LNCaP clone FGC (cell line): ENCODE results near the gene VAT1L.

Experiments
- DNase-seq: peaks from one replicate; pipeline ENCODE4 v3.0.0-alpha.2; 2011; ENCODE audit warnings: low read depth
- H3K4me3 ChIP-seq: 2 replicates; pipeline ENCODE4 v1.5.1; 2011; ENCODE audit warnings: mild to moderate bottlenecking, low read depth, low read length, control low read depth
- TF ChIP-seq, protein P1 (sequence below): IDR thresholded peaks from 2 replicates; pipeline ENCODE4 v1.5.1; 2012; ENCODE audit warnings: mild to moderate bottlenecking; ENCODE audit not compliant: control insufficient read depth, insufficient read depth; ENCODE audit errors: extremely low read depth

VAT1L gene

DNA sequence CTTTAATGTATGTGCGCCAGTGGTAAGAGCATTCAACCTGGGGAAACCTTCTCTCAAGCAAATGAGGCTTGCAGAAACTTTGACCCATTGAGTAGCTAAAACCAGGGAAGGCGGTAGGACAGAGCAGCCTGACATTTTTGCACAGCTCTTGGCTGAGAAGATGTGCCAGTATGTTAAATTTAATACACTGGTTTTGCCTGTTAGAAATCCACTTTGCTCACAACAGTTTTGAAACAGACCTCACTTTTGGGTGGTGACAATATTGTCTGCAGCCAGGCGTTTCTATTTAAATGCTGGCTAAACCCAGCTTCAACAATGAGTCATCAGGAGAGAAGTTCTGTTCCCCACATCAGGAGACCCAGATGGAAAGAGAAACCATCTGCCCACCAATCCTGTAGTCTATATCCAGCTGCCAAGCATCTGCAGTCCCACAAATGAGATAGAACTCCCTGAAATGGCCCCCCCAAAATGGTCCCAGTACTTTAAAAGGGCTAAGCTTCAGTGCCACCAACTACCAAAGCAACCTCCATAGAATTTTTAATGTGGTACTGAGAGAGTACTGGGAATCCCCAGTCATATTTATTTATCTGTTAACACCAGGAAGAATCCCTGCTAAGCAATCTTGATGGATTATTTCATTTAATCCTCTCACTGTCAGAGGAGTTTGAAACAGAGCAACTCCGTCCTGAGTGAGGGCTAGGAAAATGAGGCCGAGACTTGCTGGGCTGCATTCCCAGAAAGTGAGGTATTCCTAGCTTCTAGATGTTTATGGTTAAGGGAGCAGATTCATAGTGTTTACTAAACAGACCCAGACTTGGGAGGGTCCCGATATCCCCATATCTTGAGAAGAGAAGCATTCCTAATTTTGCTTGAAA, 205.0 kb downstream of the VAT1L start:
- no peak for DNase-seq
- no peak overlapping the region for H3K4me3 ChIP-seq
- TF ChIP-seq, protein P1, sequence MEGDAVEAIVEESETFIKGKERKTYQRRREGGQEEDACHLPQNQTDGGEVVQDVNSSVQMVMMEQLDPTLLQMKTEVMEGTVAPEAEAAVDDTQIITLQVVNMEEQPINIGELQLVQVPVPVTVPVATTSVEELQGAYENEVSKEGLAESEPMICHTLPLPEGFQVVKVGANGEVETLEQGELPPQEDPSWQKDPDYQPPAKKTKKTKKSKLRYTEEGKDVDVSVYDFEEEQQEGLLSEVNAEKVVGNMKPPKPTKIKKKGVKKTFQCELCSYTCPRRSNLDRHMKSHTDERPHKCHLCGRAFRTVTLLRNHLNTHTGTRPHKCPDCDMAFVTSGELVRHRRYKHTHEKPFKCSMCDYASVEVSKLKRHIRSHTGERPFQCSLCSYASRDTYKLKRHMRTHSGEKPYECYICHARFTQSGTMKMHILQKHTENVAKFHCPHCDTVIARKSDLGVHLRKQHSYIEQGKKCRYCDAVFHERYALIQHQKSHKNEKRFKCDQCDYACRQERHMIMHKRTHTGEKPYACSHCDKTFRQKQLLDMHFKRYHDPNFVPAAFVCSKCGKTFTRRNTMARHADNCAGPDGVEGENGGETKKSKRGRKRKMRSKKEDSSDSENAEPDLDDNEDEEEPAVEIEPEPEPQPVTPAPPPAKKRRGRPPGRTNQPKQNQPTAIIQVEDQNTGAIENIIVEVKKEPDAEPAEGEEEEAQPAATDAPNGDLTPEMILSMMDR = no peak

DNA sequence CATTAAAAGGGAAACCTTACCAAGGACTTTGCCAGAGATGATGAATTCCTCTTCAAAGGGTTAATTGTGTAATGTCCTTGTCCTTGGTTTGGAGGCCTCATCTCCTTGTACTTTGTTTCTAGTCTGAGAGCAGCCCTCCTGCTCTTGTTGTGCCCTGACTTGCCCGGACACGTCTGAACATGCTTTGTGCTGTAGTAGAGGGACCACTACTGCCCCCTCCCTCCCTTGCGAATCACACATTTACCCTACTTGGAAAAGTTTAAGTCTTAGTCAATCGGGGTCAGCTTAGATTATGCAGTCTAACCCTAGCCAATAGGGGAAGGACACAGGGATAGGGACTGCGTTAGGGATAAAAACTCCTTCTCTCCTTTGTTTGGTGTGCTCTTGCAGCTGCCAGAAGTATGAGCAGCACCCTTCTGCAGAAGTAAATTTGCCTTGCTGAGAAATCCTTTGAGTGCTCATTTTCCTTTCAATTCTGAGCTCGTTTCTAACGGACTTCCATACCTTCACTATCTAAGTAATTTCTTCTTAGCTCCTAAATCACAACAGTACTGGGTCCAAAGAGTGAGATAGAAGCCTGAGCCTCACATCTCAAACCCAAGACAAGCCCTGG, 207.6 kb downstream of the VAT1L start:
- TF ChIP-seq, protein P1 = no peak
- DNase-seq = no peak
- H3K4me3 ChIP-seq = no peak overlapping the region

DNA sequence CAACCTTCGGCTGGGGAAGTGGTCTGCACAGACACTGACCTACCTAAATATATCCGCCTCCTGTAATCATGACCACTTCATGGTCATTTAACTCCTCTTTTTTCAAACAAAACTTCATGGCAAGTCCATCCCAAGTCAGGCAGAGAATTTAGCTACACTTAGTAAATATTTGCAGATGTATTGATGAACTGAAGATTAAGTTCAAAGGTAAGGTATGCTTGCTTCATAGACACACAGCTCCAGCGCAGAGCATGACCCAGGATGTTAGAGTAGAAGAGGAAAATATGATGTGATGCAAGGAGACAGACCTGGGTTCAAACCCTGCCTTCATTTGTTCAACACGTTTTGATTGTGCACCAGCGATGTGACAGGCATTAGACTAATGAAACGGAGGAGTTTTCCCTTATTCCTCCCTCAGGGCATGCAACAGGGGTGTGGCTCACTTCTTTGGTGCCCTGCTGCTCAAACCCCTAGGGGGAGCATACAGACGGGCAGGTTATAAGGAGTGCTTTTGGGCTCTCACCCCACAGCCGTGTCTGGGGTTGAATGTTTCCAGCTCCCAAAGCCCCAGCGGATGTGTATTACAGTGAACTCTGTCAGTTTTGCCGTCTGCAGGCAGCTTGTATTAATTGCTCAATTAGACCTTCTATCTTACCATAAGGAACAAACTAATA, 210.1 kb downstream of the VAT1L start:
- H3K4me3 ChIP-seq = no peak overlapping the region
- TF ChIP-seq, protein P1 = no peak
- no peak for DNase-seq

DNA sequence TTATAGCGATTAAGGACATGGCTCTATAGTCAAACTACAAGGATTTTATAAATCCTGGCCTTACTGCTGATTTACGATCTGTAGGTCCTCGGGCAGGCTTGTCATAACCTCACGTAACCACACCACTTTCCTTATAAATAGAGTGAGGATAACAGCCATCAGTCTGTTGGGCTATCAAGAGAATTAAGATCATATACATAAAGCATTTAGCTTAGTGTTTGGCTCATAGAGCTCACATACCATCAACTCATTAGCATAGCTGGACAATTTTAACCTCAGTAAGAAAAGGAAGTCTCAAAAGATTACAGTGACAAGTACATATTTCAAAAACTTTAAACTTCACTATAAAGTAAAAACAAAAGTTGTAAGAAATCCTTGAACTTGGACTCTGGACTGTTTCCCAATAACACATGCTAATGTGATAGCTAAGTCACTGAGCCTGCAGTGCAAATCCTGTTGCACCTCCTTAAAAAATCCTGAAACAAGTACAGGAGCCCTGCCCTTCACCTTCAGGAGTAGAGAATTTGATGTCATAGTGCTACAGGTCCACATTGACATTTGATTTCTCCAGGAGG, 213.2 kb downstream of the VAT1L start:
- TF ChIP-seq, protein P1 = no peak
- no peak for DNase-seq
- H3K4me3 ChIP-seq = no peak overlapping the region

DNA sequence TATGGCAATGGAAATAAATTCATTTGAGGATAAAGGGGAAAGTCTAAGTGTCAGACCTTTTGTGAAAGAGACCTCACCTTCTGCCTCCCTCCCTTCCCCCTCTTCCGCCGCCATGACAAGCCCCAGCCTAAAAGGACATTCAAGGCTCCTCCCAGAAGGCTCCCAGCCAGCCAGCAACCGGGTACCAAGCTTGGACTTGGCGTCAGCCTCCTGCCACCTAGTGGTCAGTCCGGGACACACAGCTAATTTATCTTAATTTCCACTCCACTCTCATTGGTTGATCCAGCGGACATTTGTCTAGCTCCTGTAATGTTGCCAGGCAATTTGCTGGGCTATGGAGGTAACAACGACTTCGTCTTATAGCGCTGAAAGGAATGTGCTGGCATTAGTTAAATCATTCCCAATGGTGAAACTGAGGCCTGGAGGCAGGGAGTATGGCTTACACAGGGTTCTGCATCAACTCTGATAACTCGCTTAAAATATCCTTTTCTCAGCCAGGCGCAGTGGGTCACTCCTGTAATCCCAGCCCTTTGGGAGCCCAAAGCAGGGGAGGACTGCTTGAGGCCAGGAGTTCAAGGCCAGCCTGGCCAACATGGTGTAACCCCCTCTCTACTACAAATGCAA, 214.7 kb downstream of the VAT1L start:
- TF ChIP-seq, protein P1 = peak; percentile 83
- no peak overlapping the region for H3K4me3 ChIP-seq
- peak; percentile 82 for DNase-seq

DNA sequence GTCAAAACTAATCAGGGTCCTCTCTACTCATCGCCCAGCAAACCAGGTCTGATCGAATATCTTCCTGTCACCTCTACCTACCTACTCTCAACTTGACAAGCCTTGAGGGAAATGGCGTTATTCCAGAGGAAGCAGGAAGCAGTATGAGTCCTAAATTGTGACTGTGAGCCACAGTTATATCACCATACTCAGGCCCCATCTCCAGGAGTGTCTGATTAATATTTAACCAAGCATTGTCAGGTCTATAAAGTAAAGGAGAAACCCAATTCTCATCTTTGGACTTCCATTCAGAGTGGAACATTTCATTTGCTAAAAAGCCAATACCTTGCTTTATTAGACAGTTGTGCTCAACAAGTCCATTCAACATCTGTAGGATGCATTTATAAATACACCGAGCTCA, 216.2 kb downstream of the VAT1L start:
- TF ChIP-seq, protein P1 = no peak
- no peak overlapping the region for H3K4me3 ChIP-seq
- DNase-seq = no peak
